ENCODE data around the gene CHST8.

DNA sequence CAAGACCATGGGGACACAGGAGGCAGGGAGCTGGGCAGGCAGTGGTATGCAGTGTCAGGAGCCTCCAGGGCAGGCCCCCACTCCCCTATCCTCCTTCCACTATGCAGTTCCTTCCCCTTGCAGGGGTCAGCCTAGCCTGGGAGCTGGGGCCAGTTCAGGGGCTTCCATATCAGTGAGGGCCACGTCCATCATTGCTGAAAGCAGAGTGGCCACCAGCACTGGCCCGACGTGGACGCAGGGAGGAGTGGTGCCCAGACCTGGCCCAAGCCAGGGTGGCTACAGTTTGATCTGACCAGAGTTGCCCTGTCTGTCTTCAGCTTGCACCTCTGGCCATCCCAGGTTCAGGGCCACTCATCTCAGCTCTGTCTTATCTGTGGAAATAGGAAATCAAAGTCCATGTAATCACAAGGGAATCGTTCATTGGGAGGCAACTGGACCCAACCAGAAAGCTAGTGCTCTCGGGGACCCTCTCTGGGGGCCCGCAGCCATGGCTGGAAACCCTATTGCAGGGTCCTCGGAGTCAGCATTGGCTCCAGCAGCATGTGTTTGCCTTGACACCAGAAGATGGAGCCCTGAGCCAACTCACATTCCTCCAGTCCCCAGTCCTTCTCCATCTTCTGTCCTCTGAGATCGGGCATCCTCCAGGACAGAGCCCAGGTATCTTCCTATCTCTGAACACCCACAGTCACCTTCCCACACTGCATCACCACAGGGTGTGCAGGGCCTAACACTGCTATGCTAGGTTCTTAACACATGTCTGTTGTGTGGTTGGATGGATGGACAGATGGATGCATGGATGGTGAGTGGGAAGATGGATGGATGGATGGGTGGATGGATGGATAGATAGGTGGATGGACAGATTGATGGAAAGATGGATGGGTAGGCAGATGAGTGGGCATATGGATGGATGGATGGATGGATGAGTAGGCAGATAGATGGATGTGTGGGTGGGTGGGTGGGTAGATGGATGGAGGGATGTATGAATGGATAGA is 99.2 kb downstream of the CHST8 start:
- no peak for TF ChIP-seq EZH2 (IDR thresholded peaks at IDR 0.05; ENCODE audit: borderline replicate concordance, low read length)
- TF ChIP-seq, protein P1, sequence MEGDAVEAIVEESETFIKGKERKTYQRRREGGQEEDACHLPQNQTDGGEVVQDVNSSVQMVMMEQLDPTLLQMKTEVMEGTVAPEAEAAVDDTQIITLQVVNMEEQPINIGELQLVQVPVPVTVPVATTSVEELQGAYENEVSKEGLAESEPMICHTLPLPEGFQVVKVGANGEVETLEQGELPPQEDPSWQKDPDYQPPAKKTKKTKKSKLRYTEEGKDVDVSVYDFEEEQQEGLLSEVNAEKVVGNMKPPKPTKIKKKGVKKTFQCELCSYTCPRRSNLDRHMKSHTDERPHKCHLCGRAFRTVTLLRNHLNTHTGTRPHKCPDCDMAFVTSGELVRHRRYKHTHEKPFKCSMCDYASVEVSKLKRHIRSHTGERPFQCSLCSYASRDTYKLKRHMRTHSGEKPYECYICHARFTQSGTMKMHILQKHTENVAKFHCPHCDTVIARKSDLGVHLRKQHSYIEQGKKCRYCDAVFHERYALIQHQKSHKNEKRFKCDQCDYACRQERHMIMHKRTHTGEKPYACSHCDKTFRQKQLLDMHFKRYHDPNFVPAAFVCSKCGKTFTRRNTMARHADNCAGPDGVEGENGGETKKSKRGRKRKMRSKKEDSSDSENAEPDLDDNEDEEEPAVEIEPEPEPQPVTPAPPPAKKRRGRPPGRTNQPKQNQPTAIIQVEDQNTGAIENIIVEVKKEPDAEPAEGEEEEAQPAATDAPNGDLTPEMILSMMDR (conservative IDR thresholded peaks at IDR 0.05 in 1 of 2, IDR thresholded peaks at IDR 0.05 in 1 of 2; ENCODE audit: extremely low read depth in 1 of 2, insufficient read depth in 1 of 2, low read depth in 1 of 2, low read length in 2 of 2) = no peak

Data from mammary epithelial cell (primary cell).